Heart left ventricle (tissue), 16 donors: ENCODE results near the gene LEMD3. TPM values are rescaled to one million over a fixed set of nuclear protein-coding genes. Genes with fewer than 3 reads are reported as not detected.

ENCODE experiments used
- ATAC-seq, 4 donors: fragments of 200-7000 bp; cut with Tn5 transposase; one replicate each; pipeline ENCODE4 v1.9.1; 2020 to 2022; ENCODE audit warnings: moderate library complexity in 4 of 4, mild to moderate bottlenecking in 3 of 4, moderate number of reproducible peaks in 1 of 4
- DNase-seq, 5 donors: peaks; one replicate each; pipeline ENCODE4 v3.0.0-alpha.2; 2020
- H3K27ac ChIP-seq, 12 donors: fragments of 200-600 bp; sonication (generic) in 4 of 12; one replicate each; pipeline versions ENCODE4 v1.5.0 to v1.8.0; 2016 to 2022; ENCODE audit warnings: mild to moderate bottlenecking in 2 of 12
- H3K27me3 ChIP-seq, 9 donors: fragments of 200-600 bp; sonication (generic) in 2 of 9; one replicate each; pipeline versions ENCODE4 v1.5.1 to v1.8.0; 2016 to 2022; ENCODE audit warnings: mild to moderate bottlenecking in 3 of 9
- H3K36me3 ChIP-seq, 9 donors: fragments of 200-600 bp; sonication (generic) in 2 of 9; one replicate each; pipeline versions ENCODE4 v1.5.0 to v1.8.0; 2018 to 2022; ENCODE audit warnings: mild to moderate bottlenecking in 2 of 9
- H3K4me1 ChIP-seq, 12 donors: fragments of 200-600 bp; sonication (generic) in 4 of 12; one replicate each; pipeline versions ENCODE4 v1.5.0 to v1.8.0; 2016 to 2022; ENCODE audit warnings: mild to moderate bottlenecking in 3 of 12
- H3K4me3 ChIP-seq, 12 donors: fragments of 200-600 bp; sonication (generic) in 4 of 12; one replicate each; pipeline versions ENCODE4 v1.5.0 to v1.8.0; 2017 to 2022; ENCODE audit warnings: mild to moderate bottlenecking in 9 of 12, moderate library complexity in 4 of 12
- H3K9me3 ChIP-seq, 12 donors: fragments of 200-600 bp; sonication (generic) in 4 of 12; one replicate each; pipeline versions ENCODE4 v1.5.0 to v1.8.0; 2016 to 2022; ENCODE audit warnings: mild to moderate bottlenecking in 1 of 12
- POLR2A ChIP-seq, 2 donors: fragments of 450-650 bp; IDR thresholded peaks; one replicate each; pipeline ENCODE4 v1.6.1; 2017; ENCODE audit warnings: antibody characterized with exemption in 2 of 2, mild to moderate bottlenecking in 2 of 2, moderate library complexity in 2 of 2
- WGBS, 4 donors: extraction: QIAGEN DNeasy Blood & Tissue Kit in 2 of 4; methylation state at CpG; one replicate each; pipeline versions ENCODE4 v1.1.5 to v1.1.7; 2013 to 2018; 5-methylcytosine and 5-hydroxymethylcytosine counted together
- intact Hi-C, 10 donors: fragments of 100-400 bp; cut with DNase I; formaldehyde crosslinking; loops; one replicate each; pipeline versions ENCODE4 v1.11.1 to v1.14.2; 2022
- polyA plus RNA-seq, 2 donors: library from polyadenylated mRNA; stranded (reverse); fragments of 200-250 nt; gene quantifications; one replicate each; pipeline ENCODE4 v1.2.3, GENCODE V29; 2013
- total RNA-seq, 9 donors: library from RNA; depleted of rRNA in 2 of 9; stranded (reverse); fragments of >200 nt in 2 of 9; fragmentation: NEBNext Ultra II Directional in 3 of 9; extraction: Animal tissue kit (Norgen Biotek cat#: 25700) in 3 of 9; gene quantifications; one replicate each; pipeline versions ENCODE4 v1.1.0 to v1.2.4, GENCODE V29; 2016 to 2023
- TF ChIP-seq, protein P1 (sequence below), 12 donors: fragments of 200-600 bp; sonication (generic) in 4 of 12; IDR thresholded peaks; one replicate each; pipeline versions ENCODE4 v1.5.0 to v1.8.0; 2018 to 2022; ENCODE audit warnings: antibody characterized with exemption in 12 of 12, mild to moderate bottlenecking in 5 of 12
- donor health status: ischemic (EF 13 %, LVEDD 7.1; RV severe dilation, severe dysfunction).
- donor health status: healthy with polysubstance abuse.
- donor health status: DM: no; HTN: yes; CAD: no.
- donor health status: DM: no; HTN: no; CAD: no.
- donor health status: ischemic (EF 25% LVEDD 6.9; RV normal size, moderate dysfunction).
- donor health status: ischemic (EF 25% LVEDD 5.7; RV mildly dilated, moderate dysfunction).
- donor health status: healthy.
- donor health status: DM: yes; HTN: yes; CAD: no.
- donor health status: ischemic (EF 35%, LVEDD 5.7; RV mildly dilated, moderate dysfunction).
- donor health status: nonischemic (EF 11% LVEDD 7.7; RV severe dilation, severe dysfunction).
- donor health status: DM: yes; HTN: yes; CAD: no.
- donor health status: PGD.
- donor health status: ischemic (EF 29% LVEDD 5.4; RV normal size, mild dysfunction).
- donor health status: nonischemic (EF 23%, LVEDD 6.1; RV moderate dilation, normal function).

LEMD3 gene
- total and polyA plus RNA-seq, 11 donors: 4.9 to 19.9 (median 12.9) TPM

DNA sequence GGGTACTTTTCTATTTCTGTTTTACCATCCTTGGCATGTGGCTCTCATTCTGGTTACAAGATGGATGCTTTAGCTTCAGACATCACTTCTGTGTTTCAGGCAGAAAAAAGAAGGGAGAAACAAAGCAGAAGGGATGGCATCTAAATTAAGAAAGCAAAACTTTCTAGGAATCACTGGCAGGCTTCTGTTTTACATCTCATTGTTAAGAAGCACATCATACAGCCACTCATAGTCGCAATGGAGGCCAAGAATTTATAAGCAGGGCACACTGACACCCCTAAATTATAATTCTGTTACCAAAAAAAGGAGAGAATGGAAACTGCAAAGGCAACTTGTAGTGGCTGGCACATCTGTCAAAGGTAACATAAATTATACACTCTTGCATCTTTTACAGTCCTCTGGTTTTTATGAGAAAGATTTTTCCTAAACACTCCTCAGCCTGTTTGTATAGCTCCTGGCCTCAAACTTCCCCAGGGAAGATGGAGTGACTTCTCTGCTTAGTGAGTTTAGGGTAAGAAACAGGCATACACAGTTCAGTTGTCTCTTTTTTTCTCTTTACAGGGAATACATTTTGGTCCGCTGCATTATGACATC lies 22.0 kb upstream of the LEMD3 start:
- 69 to 77% (median 74%) methylated on average over 2 of the region's 2 CpGs for WGBS, 4 donors
- Histone ChIP-seq H3K9me3 (no peaks in the 10 kb centered on the region), H3K4me1 (no peaks in the 10 kb centered on the region), H3K36me3 (no peaks in the 10 kb centered on the region), H3K27me3 (peaks cover 0 to 12% (median 0%) of the 10 kb centered on the region in 9 donors), H3K27ac (no peak overlapping the region), H3K4me3 (no peak overlapping the region)
- ATAC-seq: no peak
- intact Hi-C loops: no loop called here
- no peak for DNase-seq
- no peak for TF ChIP-seq POLR2A (IDR thresholded peaks at IDR 0.05)
- TF ChIP-seq, protein P1, sequence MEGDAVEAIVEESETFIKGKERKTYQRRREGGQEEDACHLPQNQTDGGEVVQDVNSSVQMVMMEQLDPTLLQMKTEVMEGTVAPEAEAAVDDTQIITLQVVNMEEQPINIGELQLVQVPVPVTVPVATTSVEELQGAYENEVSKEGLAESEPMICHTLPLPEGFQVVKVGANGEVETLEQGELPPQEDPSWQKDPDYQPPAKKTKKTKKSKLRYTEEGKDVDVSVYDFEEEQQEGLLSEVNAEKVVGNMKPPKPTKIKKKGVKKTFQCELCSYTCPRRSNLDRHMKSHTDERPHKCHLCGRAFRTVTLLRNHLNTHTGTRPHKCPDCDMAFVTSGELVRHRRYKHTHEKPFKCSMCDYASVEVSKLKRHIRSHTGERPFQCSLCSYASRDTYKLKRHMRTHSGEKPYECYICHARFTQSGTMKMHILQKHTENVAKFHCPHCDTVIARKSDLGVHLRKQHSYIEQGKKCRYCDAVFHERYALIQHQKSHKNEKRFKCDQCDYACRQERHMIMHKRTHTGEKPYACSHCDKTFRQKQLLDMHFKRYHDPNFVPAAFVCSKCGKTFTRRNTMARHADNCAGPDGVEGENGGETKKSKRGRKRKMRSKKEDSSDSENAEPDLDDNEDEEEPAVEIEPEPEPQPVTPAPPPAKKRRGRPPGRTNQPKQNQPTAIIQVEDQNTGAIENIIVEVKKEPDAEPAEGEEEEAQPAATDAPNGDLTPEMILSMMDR (IDR thresholded peaks at IDR 0.05): no peak

DNA sequence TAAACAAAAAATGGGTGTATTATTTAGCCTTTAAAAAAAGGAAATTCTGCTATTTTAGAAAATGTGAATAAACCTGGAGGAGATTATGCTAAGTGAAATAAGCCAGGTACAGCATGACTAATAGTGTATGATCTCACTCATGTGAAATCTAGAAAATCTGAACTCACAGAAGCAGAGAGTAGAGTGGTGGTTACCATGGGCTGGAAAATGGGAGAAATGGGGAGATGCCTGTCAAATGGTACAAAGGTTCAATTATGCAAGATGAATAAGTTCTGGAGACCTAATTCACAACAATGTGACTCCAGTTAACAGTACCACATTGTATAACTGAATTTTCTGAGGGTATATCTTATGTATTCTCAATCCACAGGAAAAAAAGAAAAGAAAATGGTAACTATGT lies 17.4 kb upstream of the LEMD3 start:
- H3K27me3 ChIP-seq: peaks cover 0 to 5% (median 0%) of the 10 kb centered on the region in 9 donors
- no peak for TF ChIP-seq POLR2A (IDR thresholded peaks at IDR 0.05)
- TF ChIP-seq, protein P1 (IDR thresholded peaks at IDR 0.05): no peak
- H3K9me3 ChIP-seq: no peaks in the 10 kb centered on the region
- intact Hi-C loops: no loop called here
- H3K4me3 ChIP-seq: no peak overlapping the region
- ATAC-seq (no peak), DNase-seq (no peak)
- H3K36me3 ChIP-seq: no peaks in the 10 kb centered on the region
- peaks cover 0 to 13% (median 0%) of the 10 kb centered on the region in 12 donors for H3K4me1 ChIP-seq
- no peak overlapping the region for H3K27ac ChIP-seq

DNA sequence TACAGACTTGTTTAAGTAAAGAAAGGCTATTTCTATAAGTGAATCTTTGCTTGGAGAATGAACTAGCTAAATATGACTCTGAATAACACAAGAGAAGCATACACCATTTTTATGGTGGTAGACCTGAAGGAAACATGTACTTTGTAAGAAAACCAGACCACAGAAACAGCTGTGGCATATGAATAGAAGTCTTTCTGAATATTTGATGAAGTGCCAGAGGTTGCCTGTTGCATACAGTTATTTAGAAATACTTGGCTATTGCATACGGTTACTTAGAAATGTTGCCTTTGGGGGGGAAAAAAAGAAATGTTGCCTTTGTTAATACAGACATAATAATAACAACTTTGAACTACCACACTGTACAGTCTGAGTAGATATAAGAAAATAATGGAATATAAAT lies 16.8 kb upstream of the LEMD3 start:
- DNase-seq (no peak), ATAC-seq (no peak)
- TF ChIP-seq, protein P1 (IDR thresholded peaks at IDR 0.05): no peak
- no peak for TF ChIP-seq POLR2A (IDR thresholded peaks at IDR 0.05)
- Histone ChIP-seq H3K36me3 (no peaks in the 10 kb centered on the region), H3K27me3 (peaks cover 0 to 5% (median 0%) of the 10 kb centered on the region in 9 donors), H3K4me3 (no peak overlapping the region), H3K9me3 (no peaks in the 10 kb centered on the region), H3K4me1 (peaks cover 0 to 15% (median 0%) of the 10 kb centered on the region in 12 donors), H3K27ac (no peak overlapping the region)
- intact Hi-C loops: no loop called here
- 47 to 66% (median 56%) methylated on average over 1 of the region's 1 CpG for WGBS, 4 donors

DNA sequence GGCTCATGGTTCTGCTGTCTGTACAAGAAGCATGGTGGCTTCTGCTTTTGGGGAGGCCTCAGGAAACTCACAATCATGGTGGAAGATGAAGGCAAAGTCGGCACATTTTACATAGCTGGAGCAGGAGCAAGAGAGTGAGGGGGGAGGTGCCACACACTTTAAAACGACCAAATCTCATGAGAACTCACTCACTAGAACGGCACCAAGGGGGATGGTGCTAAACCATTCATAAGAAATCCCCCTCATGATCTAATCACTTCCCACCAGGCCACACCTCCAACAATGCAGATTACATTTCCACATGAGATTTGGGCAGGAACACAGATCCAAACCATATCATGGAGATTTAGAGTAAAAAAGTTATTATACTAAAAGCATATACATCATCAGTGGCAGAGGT lies 13.6 kb upstream of the LEMD3 start:
- Histone ChIP-seq H3K4me3 (no peak overlapping the region), H3K4me1 (peaks cover 0 to 15% (median 0%) of the 10 kb centered on the region in 12 donors), H3K9me3 (no peaks in the 10 kb centered on the region), H3K36me3 (no peaks in the 10 kb centered on the region), H3K27me3 (peaks cover 0 to 10% (median 0%) of the 10 kb centered on the region in 9 donors), H3K27ac (peak overlapping the region in 1 of 12 donors; percentile 86)
- ATAC-seq (no peak), DNase-seq (no peak)
- intact Hi-C loops: no loop called here
- WGBS, 4 donors: 45 to 60% (median 55%) methylated on average over 3 of the region's 3 CpGs
- TF ChIP-seq POLR2A (IDR thresholded peaks at IDR 0.05): no peak
- TF ChIP-seq, protein P1 (IDR thresholded peaks at IDR 0.05): no peak
